ENCODE measurements around the gene RIN3.

Gene RIN3

DNA sequence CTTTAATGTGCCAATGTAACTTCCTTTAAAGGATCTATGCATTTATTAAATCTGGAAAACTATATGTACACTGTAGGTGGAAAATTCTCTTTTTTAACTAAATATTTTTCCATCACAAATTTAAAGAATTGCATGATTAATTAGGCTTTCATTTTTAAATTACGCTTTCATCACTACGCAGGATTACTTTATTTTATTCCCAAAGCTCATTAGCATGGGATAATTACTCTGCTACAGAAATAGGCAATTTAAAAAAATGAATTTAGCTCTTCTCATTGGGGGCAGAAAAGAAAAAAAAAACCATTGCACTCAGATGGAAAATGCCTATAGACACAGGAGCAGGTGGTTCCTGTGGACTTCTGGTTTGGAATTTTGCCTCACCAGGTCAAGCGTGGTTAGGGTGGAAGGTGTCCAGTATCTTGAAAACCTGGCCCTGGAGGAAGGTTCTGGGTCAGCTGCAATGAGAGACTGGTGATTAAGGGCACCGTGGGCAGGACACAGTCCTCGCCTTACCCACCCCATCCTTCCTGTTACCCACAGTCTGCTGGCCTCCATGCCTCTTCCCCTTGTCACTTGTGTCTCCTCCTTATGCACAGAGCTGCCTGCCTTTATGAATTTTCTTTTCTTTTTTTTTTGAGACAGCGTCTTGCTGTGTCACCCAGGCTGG lies 17.3 kb upstream of the RIN3 start:
- Histone ChIP-seq H3F3A (ENCODE audit: insufficient read depth, low read length) (no peaks in the 10 kb centered on the region), H3K4me1 (ENCODE audit: low read length) (0 out of 2 replicates have a peak, but pooled peaks cover 6% of the 10 kb centered on the region), H3K27me3 (replicated peaks; ENCODE audit: insufficient read depth, low read length) (no peaks in the 10 kb centered on the region), H2AFZ (ENCODE audit: low read length) (no peak overlapping the region), H3K79me2 (ENCODE audit: low read length) (no peaks in the 10 kb centered on the region), H4K20me1 (ENCODE audit: insufficient read depth, low read length) (no peaks in the 10 kb centered on the region), H3K4me2 (ENCODE audit: low read depth, low read length) (no peak overlapping the region), H3K27ac (ENCODE audit: low read length) (no peak overlapping the region), H3K9ac (ENCODE audit: low read length) (no peak overlapping the region), H3K9me2 (replicated peaks; ENCODE audit: insufficient read depth, low read length) (no peaks in the 10 kb centered on the region), H3K4me3 (ENCODE audit: low read length) (no peak overlapping the region), H3K9me3 (replicated peaks; ENCODE audit: insufficient read depth, low read length) (no peaks in the 10 kb centered on the region), H3K36me3 (replicated peaks; ENCODE audit: insufficient read depth, low read length) (no peaks in the 10 kb centered on the region)
- no peak for DNase-seq
- TF ChIP-seq EZH2phosphoT487 (IDR thresholded peaks at IDR 0.05; ENCODE audit: low read length) (no peak), EZH2 (optimal IDR thresholded peaks at IDR 0.05; ENCODE audit: low read depth, low read length) (no peak), CTCF (IDR thresholded peaks at IDR 0.05; ENCODE audit: low read length) (no peak)

DNA sequence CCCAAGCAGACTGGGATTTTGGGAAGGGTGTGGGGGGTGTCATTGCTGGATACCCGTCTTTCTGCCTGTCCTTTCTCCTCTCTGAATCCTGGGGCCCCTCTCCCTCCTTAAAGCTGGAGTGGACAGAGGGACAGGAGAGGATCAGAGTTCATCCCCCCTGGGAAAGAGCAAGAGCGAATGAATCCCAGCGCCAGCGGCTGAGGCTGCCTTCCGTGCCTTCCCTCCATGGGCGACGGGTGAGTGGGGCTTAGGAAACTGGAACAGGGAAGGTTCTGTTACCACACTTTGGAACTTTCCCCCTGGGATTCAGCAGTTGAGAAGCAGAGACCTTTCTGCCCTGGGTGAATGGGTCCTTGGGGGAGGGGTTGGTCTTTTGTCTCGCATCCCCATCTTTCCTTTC lies 16.2 kb upstream of the RIN3 start:
- Histone ChIP-seq H3F3A (ENCODE audit: insufficient read depth, low read length) (no peaks in the 10 kb centered on the region), H3K79me2 (ENCODE audit: low read length) (no peaks in the 10 kb centered on the region), H4K20me1 (ENCODE audit: insufficient read depth, low read length) (no peaks in the 10 kb centered on the region), H3K36me3 (replicated peaks; ENCODE audit: insufficient read depth, low read length) (no peaks in the 10 kb centered on the region), H3K9me3 (replicated peaks; ENCODE audit: insufficient read depth, low read length) (no peaks in the 10 kb centered on the region), H3K27me3 (replicated peaks; ENCODE audit: insufficient read depth, low read length) (no peaks in the 10 kb centered on the region), H2AFZ (ENCODE audit: low read length) (no peak overlapping the region), H3K4me2 (ENCODE audit: low read depth, low read length) (no peak overlapping the region), H3K9ac (ENCODE audit: low read length) (no peak overlapping the region), H3K4me3 (ENCODE audit: low read length) (no peak overlapping the region), H3K9me2 (replicated peaks; ENCODE audit: insufficient read depth, low read length) (no peaks in the 10 kb centered on the region), H3K4me1 (ENCODE audit: low read length) (0 out of 2 replicates have a peak, but pooled peaks cover 6% of the 10 kb centered on the region), H3K27ac (ENCODE audit: low read length) (no peak overlapping the region)
- DNase-seq = no peak
- TF ChIP-seq CTCF (IDR thresholded peaks at IDR 0.05; ENCODE audit: low read length) = no peak
- TF ChIP-seq EZH2phosphoT487 (IDR thresholded peaks at IDR 0.05; ENCODE audit: low read length) = no peak
- TF ChIP-seq EZH2 (optimal IDR thresholded peaks at IDR 0.05; ENCODE audit: low read depth, low read length) = no peak

- Histone ChIP-seq H3F3A (ENCODE audit: insufficient read depth, low read length) (no peaks in the 10 kb centered on the region), H3K9me2 (replicated peaks; ENCODE audit: insufficient read depth, low read length) (no peaks in the 10 kb centered on the region), H3K27ac (ENCODE audit: low read length) (no peak overlapping the region), H3K27me3 (replicated peaks; ENCODE audit: insufficient read depth, low read length) (no peaks in the 10 kb centered on the region), H3K4me3 (ENCODE audit: low read length) (no peak overlapping the region), H3K36me3 (replicated peaks; ENCODE audit: insufficient read depth, low read length) (no peaks in the 10 kb centered on the region), H3K4me2 (ENCODE audit: low read depth, low read length) (no peak overlapping the region), H4K20me1 (ENCODE audit: insufficient read depth, low read length) (no peaks in the 10 kb centered on the region), H2AFZ (ENCODE audit: low read length) (no peak overlapping the region), H3K9ac (ENCODE audit: low read length) (no peak overlapping the region), H3K4me1 (ENCODE audit: low read length) (0 out of 2 replicates have a peak, but pooled peaks cover under 1% of the 10 kb centered on the region), H3K9me3 (replicated peaks; ENCODE audit: insufficient read depth, low read length) (no peaks in the 10 kb centered on the region), H3K79me2 (ENCODE audit: low read length) (no peaks in the 10 kb centered on the region)
- no peak for DNase-seq
- TF ChIP-seq EZH2 (optimal IDR thresholded peaks at IDR 0.05; ENCODE audit: low read depth, low read length) (no peak), CTCF (IDR thresholded peaks at IDR 0.05; ENCODE audit: low read length) (no peak), EZH2phosphoT487 (IDR thresholded peaks at IDR 0.05; ENCODE audit: low read length) (no peak)
Measured at GRCh38 chr14:92499234-92499633, 14.3 kb upstream of the RIN3 start.
